T-helper 2 cell (primary cell): Measurements from ENCODE around the gene TRIM17.

Experiments
- DNase-seq, 5 experiments: peaks; one replicate each; pipeline versions ENCODE4 v3.0.0 to v3.0.0-alpha.2; 2012 to 2022

Gene TRIM17

GRCh38 chr1:228366866-228367741 lies 49.6 kb downstream of the TRIM17 start:
- DNase-seq: no peak

- no peak for DNase-seq
Observed at GRCh38 chr1:228366062-228366865, 50.4 kb downstream of the TRIM17 start.

GRCh38 chr1:228365271-228366061 lies 51.2 kb downstream of the TRIM17 start:
- DNase-seq: no peak

GRCh38 chr1:228364706-228365213 lies 51.9 kb downstream of the TRIM17 start:
- DNase-seq: peak in 1 of 5 experiments; percentile 1

- no peak for DNase-seq
Observed at GRCh38 chr1:228364068-228364705, 52.5 kb downstream of the TRIM17 start.

- no peak for DNase-seq
Observed at GRCh38 chr1:228363686-228364067, 53.0 kb downstream of the TRIM17 start.

- DNase-seq: no peak
Observed at GRCh38 chr1:228362884-228363450, 53.7 kb downstream of the TRIM17 start.

- DNase-seq: no peak
Observed at GRCh38 chr1:228362141-228362883, 54.3 kb downstream of the TRIM17 start.

GRCh38 chr1:228361314-228362140 lies 55.1 kb downstream of the TRIM17 start:
- no peak for DNase-seq

- DNase-seq: no peak
Observed at GRCh38 chr1:228360533-228361313, 55.9 kb downstream of the TRIM17 start.

GRCh38 chr1:228359613-228360532 lies 56.8 kb downstream of the TRIM17 start:
- DNase-seq: no peak

GRCh38 chr1:228358764-228359612 lies 57.7 kb downstream of the TRIM17 start:
- no peak for DNase-seq

- peak in 1 of 5 experiments; percentile 31 for DNase-seq
Observed at GRCh38 chr1:228358039-228358763, 58.5 kb downstream of the TRIM17 start.
